Measurements from ENCODE around the gene SSBP3. TPM values are rescaled to one million over a fixed set of nuclear protein-coding genes. Genes with fewer than 3 reads are reported as not detected.
"Not testable (repeated sequence)": the region's sequence is repeated elsewhere in the genome, so short reads cannot be mapped to it uniquely, and the experiment has no call there.

Gene SSBP3
- total RNA-seq, 4 donors from 2014 or later = 15.4 to 23.0 (median 18.2) TPM

DNA sequence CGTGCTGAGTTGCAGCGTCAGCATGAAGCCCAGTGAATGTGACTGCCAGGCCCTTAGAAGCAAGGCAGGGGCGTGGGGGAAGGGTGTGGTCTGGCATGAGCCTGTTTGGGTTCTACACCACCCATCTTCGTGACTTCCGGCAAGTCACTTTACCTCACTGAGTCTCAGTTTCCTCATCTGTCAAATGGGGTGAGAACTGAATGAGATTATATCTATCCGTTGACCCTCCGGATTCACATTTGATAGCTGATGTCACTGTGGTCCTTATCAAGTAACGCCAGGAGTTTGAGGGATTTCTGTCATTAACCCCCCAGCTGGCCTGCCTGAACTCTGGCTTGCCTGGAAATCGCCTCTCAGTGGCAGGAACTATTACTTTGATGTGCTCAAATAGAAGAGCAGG, 190.7 kb downstream of the SSBP3 start:
- H3K4me3 ChIP-seq (replicated peaks in 1 of 3) = no peak overlapping the region
- DNase-seq = no peak
- no peaks in the 10 kb centered on the region for H3K9me3 ChIP-seq
- 94 to 95% methylated on average over 9 of the region's 9 CpGs for WGBS, 2 donors
- peaks cover 76 to 80% of the 10 kb centered on the region in 2 donors for H3K36me3 ChIP-seq
- no peaks in the 10 kb centered on the region for H3K27me3 ChIP-seq
- H3K4me1 ChIP-seq = peaks cover 14 to 19% of the 10 kb centered on the region in 2 donors
- intact Hi-C loops (cut with DNase I) = no loop called here
- no peak for TF ChIP-seq POLR2A (IDR thresholded peaks at IDR 0.05)
- TF ChIP-seq, protein P1, sequence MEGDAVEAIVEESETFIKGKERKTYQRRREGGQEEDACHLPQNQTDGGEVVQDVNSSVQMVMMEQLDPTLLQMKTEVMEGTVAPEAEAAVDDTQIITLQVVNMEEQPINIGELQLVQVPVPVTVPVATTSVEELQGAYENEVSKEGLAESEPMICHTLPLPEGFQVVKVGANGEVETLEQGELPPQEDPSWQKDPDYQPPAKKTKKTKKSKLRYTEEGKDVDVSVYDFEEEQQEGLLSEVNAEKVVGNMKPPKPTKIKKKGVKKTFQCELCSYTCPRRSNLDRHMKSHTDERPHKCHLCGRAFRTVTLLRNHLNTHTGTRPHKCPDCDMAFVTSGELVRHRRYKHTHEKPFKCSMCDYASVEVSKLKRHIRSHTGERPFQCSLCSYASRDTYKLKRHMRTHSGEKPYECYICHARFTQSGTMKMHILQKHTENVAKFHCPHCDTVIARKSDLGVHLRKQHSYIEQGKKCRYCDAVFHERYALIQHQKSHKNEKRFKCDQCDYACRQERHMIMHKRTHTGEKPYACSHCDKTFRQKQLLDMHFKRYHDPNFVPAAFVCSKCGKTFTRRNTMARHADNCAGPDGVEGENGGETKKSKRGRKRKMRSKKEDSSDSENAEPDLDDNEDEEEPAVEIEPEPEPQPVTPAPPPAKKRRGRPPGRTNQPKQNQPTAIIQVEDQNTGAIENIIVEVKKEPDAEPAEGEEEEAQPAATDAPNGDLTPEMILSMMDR (IDR thresholded peaks at IDR 0.05) = no peak
- no peak overlapping the region for H3K27ac ChIP-seq

DNA sequence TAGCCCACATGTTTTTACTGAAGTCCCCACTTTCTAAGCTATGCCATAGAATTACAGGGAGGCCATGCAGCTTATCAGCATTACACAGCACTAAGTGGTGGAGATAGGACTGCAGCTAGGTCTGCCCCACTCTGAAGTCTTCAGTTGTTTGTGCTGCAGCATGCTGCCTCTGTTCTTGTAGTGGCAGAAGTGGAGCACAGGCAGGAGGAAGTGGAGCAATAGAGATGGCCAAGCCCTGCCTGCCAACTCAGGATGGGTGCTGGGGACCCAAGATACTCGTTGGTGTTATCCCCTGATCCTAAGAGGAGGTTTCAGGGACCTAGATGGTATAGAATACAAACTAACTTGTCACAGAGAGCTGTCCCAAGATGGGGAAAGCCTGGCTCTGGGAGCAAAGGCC, 193.3 kb downstream of the SSBP3 start:
- 75 to 85% methylated on average over 1 of the region's 1 CpG for WGBS, 2 donors
- H3K4me3 ChIP-seq (replicated peaks in 1 of 3) = no peak overlapping the region
- DNase-seq = no peak
- TF ChIP-seq, protein P1 (IDR thresholded peaks at IDR 0.05) = no peak
- no peak for TF ChIP-seq POLR2A (IDR thresholded peaks at IDR 0.05)
- peaks cover 87 to 88% of the 10 kb centered on the region in 2 donors for H3K36me3 ChIP-seq
- intact Hi-C loops (cut with DNase I) = no loop called here
- no peak overlapping the region for H3K27ac ChIP-seq
- H3K27me3 ChIP-seq = no peaks in the 10 kb centered on the region
- no peaks in the 10 kb centered on the region for H3K4me1 ChIP-seq
- no peaks in the 10 kb centered on the region for H3K9me3 ChIP-seq

DNA sequence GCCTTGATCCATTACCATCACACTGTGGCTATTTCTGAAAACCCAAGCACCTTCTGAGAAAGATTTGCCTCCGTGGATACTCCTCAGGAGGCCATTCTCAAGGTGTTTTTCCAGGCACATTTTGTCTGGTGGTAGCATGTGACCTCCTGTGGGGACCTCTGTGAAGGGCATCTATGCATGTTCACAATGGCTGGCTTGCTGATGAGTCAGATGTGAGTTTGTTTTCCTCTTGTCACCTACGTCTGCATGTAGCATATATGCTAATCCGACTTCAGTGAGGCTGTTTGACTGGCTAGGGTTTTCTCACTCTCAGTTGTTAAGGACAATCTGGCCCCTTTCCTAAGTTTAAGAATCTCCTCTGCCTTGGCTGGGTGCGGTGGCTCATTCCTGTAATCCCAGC, 198.3 kb downstream of the SSBP3 start:
- H3K4me3 ChIP-seq (replicated peaks in 1 of 3); DNase-seq; H3K9me3 ChIP-seq; H3K4me1 ChIP-seq; intact Hi-C loops (cut with DNase I); H3K27me3 ChIP-seq; H3K27ac ChIP-seq: not testable (repeated sequence)
- H3K36me3 ChIP-seq = peaks cover 62 to 68% of the 10 kb centered on the region in 2 donors
- WGBS, 2 donors = 65 to 69% methylated on average over 4 of the region's 4 CpGs

DNA sequence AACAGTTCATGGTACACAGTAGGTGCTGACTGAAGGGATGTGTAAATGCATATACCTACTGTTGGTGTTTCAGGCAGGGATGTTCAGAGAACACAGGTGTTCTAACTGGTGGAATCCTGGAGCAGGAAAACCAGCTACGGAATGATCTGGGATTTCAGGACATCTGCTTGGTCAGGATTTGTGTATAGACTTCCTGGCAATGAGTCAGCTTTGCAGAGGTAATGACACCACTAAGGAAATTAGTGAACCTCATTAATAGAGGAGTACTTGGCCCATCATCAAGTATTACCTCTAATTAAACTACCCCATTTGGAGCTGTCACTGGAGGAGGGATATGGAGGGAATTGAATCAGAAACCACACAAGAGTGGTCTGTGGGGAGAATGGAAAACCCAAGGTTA, 198.9 kb downstream of the SSBP3 start:
- H3K4me1 ChIP-seq = no peaks in the 10 kb centered on the region
- intact Hi-C loops (cut with DNase I) = no loop called here
- 78 to 82% methylated on average over 1 of the region's 1 CpG for WGBS, 2 donors
- no peak overlapping the region for H3K27ac ChIP-seq
- no peak for DNase-seq
- H3K4me3 ChIP-seq (replicated peaks in 1 of 3) = no peak overlapping the region
- H3K9me3 ChIP-seq = no peaks in the 10 kb centered on the region
- H3K36me3 ChIP-seq = peaks cover 56 to 62% of the 10 kb centered on the region in 2 donors
- H3K27me3 ChIP-seq = no peaks in the 10 kb centered on the region
- no peak for TF ChIP-seq POLR2A (IDR thresholded peaks at IDR 0.05)
- TF ChIP-seq, protein P1 (IDR thresholded peaks at IDR 0.05) = no peak

DNA sequence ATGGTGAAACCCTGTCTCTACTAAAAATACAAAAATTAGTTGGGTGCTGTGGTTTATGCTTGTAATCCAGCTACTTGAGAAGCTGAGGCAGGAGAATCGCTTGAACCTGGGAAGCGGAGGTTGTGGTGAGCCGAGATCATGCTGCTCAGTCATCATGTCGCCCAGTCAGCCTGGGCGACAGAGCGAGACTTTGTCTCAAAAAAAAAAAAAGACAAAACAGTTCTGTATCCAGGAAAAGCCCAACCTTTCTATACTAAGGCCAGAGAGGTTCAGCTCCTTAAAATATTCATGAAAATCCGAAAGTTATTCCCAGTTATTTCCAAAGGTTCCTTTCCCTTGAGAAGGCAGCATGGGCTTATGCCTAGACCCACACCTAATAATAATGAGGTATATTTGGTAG, 202.0 kb downstream of the SSBP3 start:
- DNase-seq = no peak
- TF ChIP-seq, protein P1 (IDR thresholded peaks at IDR 0.05) = no peak
- no peak for TF ChIP-seq POLR2A (IDR thresholded peaks at IDR 0.05)
- H3K9me3 ChIP-seq = no peaks in the 10 kb centered on the region
- peaks cover 29 to 33% of the 10 kb centered on the region in 2 donors for H3K36me3 ChIP-seq
- no peak overlapping the region for H3K27ac ChIP-seq
- peaks cover 12 to 15% of the 10 kb centered on the region in 2 donors for H3K4me1 ChIP-seq
- H3K4me3 ChIP-seq (replicated peaks in 1 of 3) = no peak overlapping the region
- intact Hi-C loops (cut with DNase I) = no loop called here
- no peaks in the 10 kb centered on the region for H3K27me3 ChIP-seq
- 78 to 80% methylated on average over 7 of the region's 7 CpGs for WGBS, 2 donors

Data from thyroid gland (tissue), 4 donors.